Measurements from ENCODE around the gene UBE3C. TPM values are rescaled to one million over a fixed set of nuclear protein-coding genes. Genes with fewer than 3 reads are reported as not detected.

UBE3C gene
- total RNA-seq, 1 donor from 2014 or later = 54.2 TPM

GRCh38 chr7:157220916-157221569, 82.3 kb downstream of the UBE3C start:
- TF ChIP-seq CTCF (IDR thresholded peaks at IDR 0.05; ENCODE audit: unreplicated experiment) = no peak
- no peaks in the 10 kb centered on the region for H3K9me3 Mint-ChIP-seq (ENCODE audit: unreplicated experiment)
- H3K4me3 Mint-ChIP-seq (ENCODE audit: unreplicated experiment) = no peak overlapping the region
- H3K27me3 Mint-ChIP-seq (ENCODE audit: unreplicated experiment) = peaks cover 2% of the 10 kb centered on the region
- H3K36me3 Mint-ChIP-seq (ENCODE audit: low read depth, unreplicated experiment) = peaks cover 32% of the 10 kb centered on the region
- no peaks in the 10 kb centered on the region for H3K4me1 Mint-ChIP-seq (ENCODE audit: unreplicated experiment)
- no peak for DNase-seq (ENCODE audit: low spot score)
- H3K27ac Mint-ChIP-seq (ENCODE audit: unreplicated experiment) = no peak overlapping the region

GRCh38 chr7:157222687-157223086, 84.0 kb downstream of the UBE3C start:
- DNase-seq (ENCODE audit: low spot score) = no peak
- Mint-ChIP-seq H3K4me1 (ENCODE audit: unreplicated experiment) (no peaks in the 10 kb centered on the region), H3K27me3 (ENCODE audit: unreplicated experiment) (peaks cover 2% of the 10 kb centered on the region), H3K36me3 (ENCODE audit: low read depth, unreplicated experiment) (peaks cover 32% of the 10 kb centered on the region), H3K27ac (ENCODE audit: unreplicated experiment) (peak overlapping the region; percentile 42), H3K4me3 (ENCODE audit: unreplicated experiment) (peak overlapping the region; percentile 67), H3K9me3 (ENCODE audit: unreplicated experiment) (no peaks in the 10 kb centered on the region)
- TF ChIP-seq CTCF (IDR thresholded peaks at IDR 0.05; ENCODE audit: unreplicated experiment) = no peak

GRCh38 chr7:157224627-157225026, 85.9 kb downstream of the UBE3C start:
- Mint-ChIP-seq H3K36me3 (ENCODE audit: low read depth, unreplicated experiment) (peaks cover 19% of the 10 kb centered on the region), H3K4me1 (ENCODE audit: unreplicated experiment) (no peaks in the 10 kb centered on the region), H3K27me3 (ENCODE audit: unreplicated experiment) (peaks cover 2% of the 10 kb centered on the region), H3K9me3 (ENCODE audit: unreplicated experiment) (no peaks in the 10 kb centered on the region), H3K27ac (ENCODE audit: unreplicated experiment) (no peak overlapping the region), H3K4me3 (ENCODE audit: unreplicated experiment) (no peak overlapping the region)
- DNase-seq (ENCODE audit: low spot score) = no peak
- no peak for TF ChIP-seq CTCF (IDR thresholded peaks at IDR 0.05; ENCODE audit: unreplicated experiment)

- peaks cover 18% of the 10 kb centered on the region for H3K36me3 Mint-ChIP-seq (ENCODE audit: low read depth, unreplicated experiment)
- no peak overlapping the region for H3K4me3 Mint-ChIP-seq (ENCODE audit: unreplicated experiment)
- no peak for TF ChIP-seq CTCF (IDR thresholded peaks at IDR 0.05; ENCODE audit: unreplicated experiment)
- peak; percentile 40 for DNase-seq (ENCODE audit: low spot score)
- H3K27ac Mint-ChIP-seq (ENCODE audit: unreplicated experiment) = no peak overlapping the region
- H3K4me1 Mint-ChIP-seq (ENCODE audit: unreplicated experiment) = no peaks in the 10 kb centered on the region
- no peaks in the 10 kb centered on the region for H3K9me3 Mint-ChIP-seq (ENCODE audit: unreplicated experiment)
- H3K27me3 Mint-ChIP-seq (ENCODE audit: unreplicated experiment) = peaks cover 2% of the 10 kb centered on the region
Measured at GRCh38 chr7:157228864-157229422, 90.2 kb downstream of the UBE3C start.

- no peaks in the 10 kb centered on the region for H3K27me3 Mint-ChIP-seq (ENCODE audit: unreplicated experiment)
- no peak for DNase-seq (ENCODE audit: low spot score)
- H3K36me3 Mint-ChIP-seq (ENCODE audit: low read depth, unreplicated experiment) = peaks cover 32% of the 10 kb centered on the region
- no peaks in the 10 kb centered on the region for H3K9me3 Mint-ChIP-seq (ENCODE audit: unreplicated experiment)
- H3K27ac Mint-ChIP-seq (ENCODE audit: unreplicated experiment) = no peak overlapping the region
- H3K4me1 Mint-ChIP-seq (ENCODE audit: unreplicated experiment) = no peaks in the 10 kb centered on the region
- TF ChIP-seq CTCF (IDR thresholded peaks at IDR 0.05; ENCODE audit: unreplicated experiment) = no peak
- no peak overlapping the region for H3K4me3 Mint-ChIP-seq (ENCODE audit: unreplicated experiment)
Measured at GRCh38 chr7:157233677-157234076, 95.0 kb downstream of the UBE3C start.
